ENCODE measurements around the gene HMCN1. TPM values are rescaled to one million over a fixed set of nuclear protein-coding genes. Genes with fewer than 3 reads are reported as not detected.
"Not testable (repeated sequence)": the region's sequence is repeated elsewhere in the genome, so short reads cannot be mapped to it uniquely, and the experiment has no call there.

The HMCN1 gene
- total and polyA plus RNA-seq, 8 donors: 0.12 to 15.1 (median 0.86) TPM

DNA sequence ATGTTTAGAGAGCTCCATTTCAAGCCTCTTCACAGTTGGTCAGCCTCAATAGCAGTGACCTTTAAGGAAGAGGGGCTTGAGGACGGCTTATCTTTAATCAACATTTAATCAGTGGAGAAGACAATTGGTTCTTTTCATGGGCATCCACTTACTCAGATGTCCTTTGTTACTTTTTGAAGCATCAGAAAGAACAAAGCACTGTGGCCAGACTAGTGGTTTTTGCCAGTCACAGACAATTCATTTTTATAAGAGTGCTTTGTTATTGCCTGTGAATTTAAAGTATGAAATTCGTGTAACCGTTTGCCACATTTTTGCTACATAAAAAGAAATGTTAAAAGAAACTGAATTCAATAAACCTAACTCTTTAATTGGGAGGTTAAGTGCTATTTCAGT, 418.0 kb downstream of the HMCN1 start:
- Histone ChIP-seq H3K27me3 (no peaks in the 10 kb centered on the region), H3K27ac (no peak overlapping the region), H3K4me1 (no peaks in the 10 kb centered on the region), H3K36me3 (no peaks in the 10 kb centered on the region), H3K4me3 (no peak overlapping the region), H3K9me3 (no peaks in the 10 kb centered on the region)
- WGBS, 5 donors: 56 to 73% (median 67%) methylated on average over 3 of the region's 3 CpGs
- TF ChIP-seq POLR2AphosphoS5 (IDR thresholded peaks at IDR 0.05) (no peak), POLR2A (IDR thresholded peaks at IDR 0.05) (no peak), EP300 (IDR thresholded peaks at IDR 0.05) (no peak)
- TF ChIP-seq, protein P1, sequence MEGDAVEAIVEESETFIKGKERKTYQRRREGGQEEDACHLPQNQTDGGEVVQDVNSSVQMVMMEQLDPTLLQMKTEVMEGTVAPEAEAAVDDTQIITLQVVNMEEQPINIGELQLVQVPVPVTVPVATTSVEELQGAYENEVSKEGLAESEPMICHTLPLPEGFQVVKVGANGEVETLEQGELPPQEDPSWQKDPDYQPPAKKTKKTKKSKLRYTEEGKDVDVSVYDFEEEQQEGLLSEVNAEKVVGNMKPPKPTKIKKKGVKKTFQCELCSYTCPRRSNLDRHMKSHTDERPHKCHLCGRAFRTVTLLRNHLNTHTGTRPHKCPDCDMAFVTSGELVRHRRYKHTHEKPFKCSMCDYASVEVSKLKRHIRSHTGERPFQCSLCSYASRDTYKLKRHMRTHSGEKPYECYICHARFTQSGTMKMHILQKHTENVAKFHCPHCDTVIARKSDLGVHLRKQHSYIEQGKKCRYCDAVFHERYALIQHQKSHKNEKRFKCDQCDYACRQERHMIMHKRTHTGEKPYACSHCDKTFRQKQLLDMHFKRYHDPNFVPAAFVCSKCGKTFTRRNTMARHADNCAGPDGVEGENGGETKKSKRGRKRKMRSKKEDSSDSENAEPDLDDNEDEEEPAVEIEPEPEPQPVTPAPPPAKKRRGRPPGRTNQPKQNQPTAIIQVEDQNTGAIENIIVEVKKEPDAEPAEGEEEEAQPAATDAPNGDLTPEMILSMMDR (IDR thresholded peaks at IDR 0.05): no peak
- no peak for DNase-seq
- intact Hi-C loops (cut with DNase I; ENCODE audit: low total_unique reads): no loop called here

DNA sequence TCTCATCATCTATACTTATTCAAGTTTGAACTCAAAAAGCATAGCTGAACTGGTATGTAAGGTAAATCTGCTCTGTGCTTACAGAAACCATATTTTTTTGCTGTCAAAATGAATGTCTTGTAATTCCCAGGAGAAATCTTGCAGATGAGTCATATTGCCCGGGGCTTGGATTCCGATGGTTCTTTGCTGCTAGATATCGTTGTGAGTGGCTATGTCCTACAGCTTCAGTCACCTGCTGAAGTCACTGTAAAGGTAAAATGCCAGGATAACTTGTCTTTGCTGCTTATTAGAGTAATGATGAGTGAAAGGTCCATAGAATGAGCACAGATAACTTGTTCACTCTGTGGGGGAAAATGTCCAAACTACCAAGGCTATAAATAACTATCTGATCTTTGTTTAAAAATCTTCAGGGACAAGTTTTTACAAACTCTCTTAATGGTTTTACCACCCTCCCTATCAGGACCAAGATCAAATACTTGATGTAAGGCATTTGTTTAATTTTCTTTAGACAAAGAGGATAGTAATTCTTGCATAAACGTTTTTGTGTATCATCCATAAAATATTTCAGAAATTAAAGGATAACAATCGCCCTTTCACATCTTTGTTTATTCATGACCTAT, 418.5 kb downstream of the HMCN1 start:
- Histone ChIP-seq H3K36me3 (no peaks in the 10 kb centered on the region), H3K4me1 (no peaks in the 10 kb centered on the region), H3K27me3 (no peaks in the 10 kb centered on the region), H3K27ac (no peak overlapping the region), H3K4me3 (no peak overlapping the region), H3K9me3 (no peaks in the 10 kb centered on the region)
- TF ChIP-seq, protein P1 (IDR thresholded peaks at IDR 0.05): no peak
- TF ChIP-seq EP300 (IDR thresholded peaks at IDR 0.05): no peak
- TF ChIP-seq POLR2AphosphoS5 (IDR thresholded peaks at IDR 0.05): no peak
- no peak for TF ChIP-seq POLR2A (IDR thresholded peaks at IDR 0.05)
- 56 to 70% (median 63%) methylated on average over 5 of the region's 5 CpGs for WGBS, 5 donors
- DNase-seq: no peak
- intact Hi-C loops (cut with DNase I; ENCODE audit: low total_unique reads): no loop called here

DNA sequence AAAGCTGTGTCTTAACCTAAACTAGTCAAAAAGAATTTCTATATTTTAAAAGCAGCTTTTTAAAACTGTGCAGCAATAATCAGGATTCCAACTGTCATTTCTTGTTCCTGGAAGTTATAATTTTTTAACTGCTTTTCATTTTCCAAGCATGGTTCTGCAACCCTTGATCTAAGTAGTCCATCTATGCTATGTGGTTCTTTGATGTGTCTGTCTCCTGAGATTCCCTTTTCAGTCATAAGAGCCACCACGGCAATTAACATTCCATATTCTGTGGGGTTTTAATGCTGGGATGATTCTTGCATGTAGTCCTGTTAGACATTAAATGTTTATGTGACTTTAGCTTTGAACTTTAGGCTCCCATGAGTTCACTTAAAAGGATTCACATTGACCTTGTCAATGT, 420.5 kb downstream of the HMCN1 start:
- WGBS, 5 donors: 46 to 80% (median 70%) methylated on average over 1 of the region's 1 CpG
- TF ChIP-seq EP300 (IDR thresholded peaks at IDR 0.05) (no peak), POLR2A (IDR thresholded peaks at IDR 0.05) (no peak), POLR2AphosphoS5 (IDR thresholded peaks at IDR 0.05) (no peak)
- TF ChIP-seq, protein P1 (IDR thresholded peaks at IDR 0.05): no peak

DNA sequence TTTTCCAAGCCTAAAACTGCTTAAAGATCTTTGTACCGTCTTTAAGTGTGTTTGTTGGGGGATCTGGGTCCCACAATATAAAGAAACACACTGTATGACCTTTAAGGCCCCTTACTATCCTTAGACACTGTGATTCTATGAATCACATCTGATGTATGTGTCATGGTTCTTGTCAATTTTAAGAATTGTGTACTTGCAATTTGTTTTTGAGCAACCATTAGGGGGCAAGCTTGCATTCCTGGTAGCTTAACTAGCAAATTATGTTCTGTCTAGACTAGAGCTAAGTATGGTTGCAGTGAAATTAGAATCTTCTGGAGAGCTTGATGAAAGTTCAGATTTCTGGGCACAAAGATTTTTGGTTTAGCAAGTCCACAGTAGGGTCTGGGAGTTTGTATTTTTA, 421.4 kb downstream of the HMCN1 start:
- Histone ChIP-seq H3K27ac (no peak overlapping the region), H3K27me3 (no peaks in the 10 kb centered on the region), H3K9me3 (no peaks in the 10 kb centered on the region), H3K4me1 (no peaks in the 10 kb centered on the region), H3K36me3 (no peaks in the 10 kb centered on the region), H3K4me3 (no peak overlapping the region)
- no peak for TF ChIP-seq EP300 (IDR thresholded peaks at IDR 0.05)
- no peak for TF ChIP-seq POLR2A (IDR thresholded peaks at IDR 0.05)
- no peak for TF ChIP-seq POLR2AphosphoS5 (IDR thresholded peaks at IDR 0.05)
- TF ChIP-seq, protein P1 (IDR thresholded peaks at IDR 0.05): peak in 2 of 7 experiments; percentile 6 to 11
- 55 to 72% (median 65%) methylated on average over 1 of the region's 1 CpG for WGBS, 5 donors
- intact Hi-C loops (cut with DNase I; ENCODE audit: low total_unique reads): no loop called here
- DNase-seq: peak in 1 of 2 donors; percentile 46

More for the DNA sequence above, 420.5 kb downstream of the HMCN1 start:
- Histone ChIP-seq H3K27me3 (no peaks in the 10 kb centered on the region), H3K9me3 (no peaks in the 10 kb centered on the region), H3K36me3 (no peaks in the 10 kb centered on the region), H3K4me3 (no peak overlapping the region), H3K27ac (no peak overlapping the region), H3K4me1 (no peaks in the 10 kb centered on the region)
- intact Hi-C loops (cut with DNase I; ENCODE audit: low total_unique reads): no loop called here
- DNase-seq: peak in 1 of 2 donors; percentile 29

DNA sequence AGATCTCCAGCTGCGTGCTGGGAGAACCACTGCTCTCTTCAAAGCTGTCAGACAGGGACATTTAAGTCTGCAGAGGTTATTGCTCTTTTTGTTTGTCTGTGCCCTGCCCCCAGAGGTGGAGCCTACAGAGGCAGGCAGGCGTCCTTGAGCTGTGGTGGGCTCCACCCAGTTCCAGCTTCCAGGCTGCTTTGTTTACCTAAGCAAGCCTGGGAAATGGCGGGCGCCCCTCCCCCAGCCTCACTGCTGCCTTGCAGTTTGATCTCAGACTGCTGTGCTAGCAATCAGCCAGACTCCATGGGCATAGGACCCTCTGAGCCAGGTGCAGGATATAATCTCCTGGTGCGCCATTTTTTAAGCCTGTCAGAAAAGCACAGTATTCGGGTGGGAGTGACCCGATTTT, 428.7 kb downstream of the HMCN1 start:
- DNase-seq; H3K9me3 ChIP-seq; H3K4me1 ChIP-seq; H3K27me3 ChIP-seq; H3K27ac ChIP-seq; H3K36me3 ChIP-seq; intact Hi-C loops (cut with DNase I; ENCODE audit: low total_unique reads); H3K4me3 ChIP-seq: not testable (repeated sequence)
- WGBS, 5 donors: 76 to 82% (median 81%) methylated on average over 6 to 7 of the region's 7 CpGs

Measured in stomach (tissue), 9 donors.